ENCODE data around the gene MORN4.

MORN4 gene

DNA sequence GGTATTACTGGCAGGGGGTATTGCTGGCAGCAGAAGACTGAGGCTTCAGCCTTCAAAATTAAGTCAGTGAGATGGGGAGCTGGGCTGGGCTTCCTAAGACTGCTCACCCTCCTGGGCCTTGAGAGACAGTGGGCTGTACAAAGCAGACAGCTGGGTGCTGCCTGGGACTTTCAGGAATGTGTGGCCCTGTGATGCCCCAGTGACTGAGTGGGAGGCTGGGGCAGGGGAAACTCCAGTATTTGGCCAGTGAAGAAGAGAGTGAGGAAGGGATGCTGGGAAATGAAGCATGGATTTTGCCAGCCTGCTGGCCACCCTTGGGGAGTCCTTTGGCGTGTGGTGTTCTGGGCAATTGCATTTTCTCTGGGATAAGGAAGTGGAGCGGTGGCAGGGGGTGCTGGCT is 60.3 kb downstream of the MORN4 start:
- no peak for DNase-seq (ENCODE audit: low read depth)

DNA sequence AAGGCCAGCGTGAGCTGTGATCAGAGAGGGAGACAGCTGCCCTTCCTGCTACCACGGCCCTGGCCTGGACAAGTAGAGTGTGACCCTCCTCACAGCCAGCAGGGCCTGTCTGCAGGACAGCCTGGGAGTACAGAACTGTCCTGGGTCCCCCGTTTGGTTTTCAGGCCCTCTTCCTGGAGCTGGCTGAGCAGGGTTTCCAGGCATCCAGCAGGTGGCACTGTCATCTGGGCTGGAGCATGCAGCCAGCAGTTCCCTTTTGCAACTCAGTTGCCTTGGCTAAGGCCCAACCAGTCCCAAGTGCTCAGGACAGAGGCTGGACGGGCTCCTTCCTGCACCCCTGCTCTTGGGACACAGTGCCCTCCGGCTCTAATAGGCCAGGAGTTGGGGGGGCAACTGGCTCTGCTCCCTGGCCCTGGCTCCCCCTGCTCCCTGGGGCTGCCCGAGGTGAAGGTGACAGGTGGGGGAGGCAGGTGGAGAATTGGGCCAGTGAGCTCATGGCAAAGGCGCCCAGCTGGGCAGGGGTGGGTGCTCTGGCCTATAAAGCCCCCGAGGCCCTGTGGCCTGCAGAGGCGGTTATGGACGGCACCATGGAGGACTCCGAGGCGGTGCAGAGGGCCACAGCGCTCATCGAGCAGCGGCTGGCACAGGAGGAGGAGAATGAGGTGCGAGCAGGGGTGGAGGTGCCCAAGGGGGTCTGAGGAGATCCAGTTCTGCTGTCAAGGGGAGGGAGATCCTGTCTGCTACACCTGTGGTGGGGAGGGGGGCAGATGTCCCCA is 60.9 kb downstream of the MORN4 start, which contains the start of gene ANKRD2:
Gene ANKRD2, plus strand, starts transcription at position 566 of the 776 bp plus-strand sequence. Its CDS starts 10 bp downstream, at position 576.
- peak; percentile 60 for DNase-seq (ENCODE audit: low read depth)

DNA sequence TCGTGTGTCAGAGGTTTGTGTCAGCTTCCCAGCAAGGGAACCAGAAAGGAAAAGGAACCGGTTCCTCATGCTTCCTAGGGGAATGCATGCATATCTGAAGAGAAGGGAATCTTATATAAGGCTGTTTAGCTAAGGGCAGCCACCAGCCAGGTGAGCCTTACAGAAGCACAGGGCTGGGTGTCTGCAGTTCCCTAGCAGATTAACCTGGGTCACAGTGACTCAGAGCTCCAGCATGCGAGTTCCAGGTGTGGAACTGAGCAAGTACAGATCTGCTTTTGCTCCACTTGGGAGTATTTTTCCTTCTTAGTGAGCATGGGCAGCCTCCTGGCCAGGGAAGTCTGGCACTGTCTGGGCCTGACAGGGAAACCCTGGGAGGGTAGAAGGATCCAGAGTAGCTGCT is 61.7 kb downstream of the MORN4 start:
- no peak for DNase-seq (ENCODE audit: low read depth)

DNA sequence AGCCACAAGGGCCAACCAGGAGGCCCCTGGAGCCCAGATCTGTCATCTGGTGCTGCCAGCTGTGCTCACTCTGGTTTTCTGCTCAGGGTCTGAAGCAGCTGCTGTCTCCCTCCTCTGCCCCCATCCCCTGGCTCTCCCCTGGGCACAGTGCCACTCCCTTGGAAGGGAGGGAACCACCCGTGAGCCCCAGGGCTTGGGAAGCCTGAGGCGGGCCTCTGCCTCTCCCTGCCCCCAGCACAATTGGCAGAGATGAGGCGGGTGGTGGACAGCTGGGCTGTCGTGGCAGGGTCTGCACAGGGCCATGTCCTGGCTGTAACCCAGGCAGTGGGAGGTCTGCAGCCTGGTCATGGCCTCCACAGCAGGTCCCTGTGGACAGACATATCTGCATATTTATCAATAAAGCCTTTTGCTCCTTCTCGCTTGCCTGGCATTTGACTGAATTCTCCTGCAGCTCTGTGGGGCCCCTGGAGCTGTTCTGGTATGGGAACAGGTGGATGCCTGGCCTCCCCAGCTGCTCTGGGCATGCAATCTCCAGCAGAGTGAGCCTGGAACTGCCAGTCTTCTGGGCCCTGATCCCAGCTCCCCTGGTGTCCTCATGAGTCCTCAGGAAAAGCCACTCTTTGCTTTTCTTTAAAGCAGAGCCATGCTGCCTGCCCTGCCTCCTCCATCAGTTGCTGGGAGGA is 62.4 kb downstream of the MORN4 start:
- DNase-seq (ENCODE audit: low read depth) = no peak

DNA sequence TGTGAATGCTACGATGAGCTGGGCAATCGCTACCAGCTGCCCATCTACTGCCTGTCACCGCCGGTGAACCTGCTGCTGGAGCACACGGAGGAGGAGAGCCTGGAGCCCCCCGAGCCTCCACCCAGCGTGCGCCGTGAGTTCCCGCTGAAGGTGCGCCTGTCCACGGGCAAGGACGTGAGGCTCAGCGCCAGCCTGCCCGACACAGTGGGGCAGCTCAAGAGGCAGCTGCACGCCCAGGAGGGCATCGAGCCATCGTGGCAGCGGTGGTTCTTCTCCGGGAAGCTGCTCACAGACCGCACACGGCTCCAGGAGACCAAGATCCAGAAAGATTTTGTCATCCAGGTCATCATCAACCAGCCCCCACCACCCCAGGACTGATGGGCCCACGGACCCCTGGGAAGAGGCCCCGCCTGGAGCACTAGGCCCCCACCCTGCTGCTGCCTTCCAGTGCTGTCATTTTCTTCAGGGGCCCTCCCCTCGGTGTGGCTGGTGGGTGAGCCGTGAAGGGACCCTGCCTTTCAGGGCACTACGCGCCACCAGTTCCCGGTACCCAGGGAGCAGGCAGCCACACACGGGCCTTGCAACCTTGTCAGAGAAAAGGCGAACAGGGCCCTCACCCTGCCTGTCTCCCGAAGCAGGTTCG is 63.0 kb downstream of the MORN4 start:
- no peak for DNase-seq (ENCODE audit: low read depth)

DNA sequence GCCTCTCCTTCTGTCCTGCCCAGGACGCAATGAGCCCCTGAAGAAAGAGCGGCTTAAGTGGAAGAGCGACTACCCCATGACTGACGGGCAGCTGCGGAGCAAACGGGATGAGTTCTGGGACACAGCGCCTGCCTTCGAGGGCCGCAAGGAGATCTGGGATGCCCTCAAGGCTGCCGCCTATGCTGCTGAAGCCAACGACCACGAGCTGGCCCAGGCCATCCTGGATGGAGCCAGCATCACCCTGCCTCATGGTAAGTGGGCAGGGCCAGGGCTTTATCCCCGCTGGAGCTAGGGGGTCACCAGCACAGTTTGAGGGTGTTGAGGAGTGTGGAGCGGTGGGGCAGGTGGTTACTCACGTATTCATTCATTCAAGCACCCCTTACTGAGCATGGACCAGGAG is 65.4 kb downstream of the MORN4 start:
- DNase-seq (ENCODE audit: low read depth) = no peak

DNA sequence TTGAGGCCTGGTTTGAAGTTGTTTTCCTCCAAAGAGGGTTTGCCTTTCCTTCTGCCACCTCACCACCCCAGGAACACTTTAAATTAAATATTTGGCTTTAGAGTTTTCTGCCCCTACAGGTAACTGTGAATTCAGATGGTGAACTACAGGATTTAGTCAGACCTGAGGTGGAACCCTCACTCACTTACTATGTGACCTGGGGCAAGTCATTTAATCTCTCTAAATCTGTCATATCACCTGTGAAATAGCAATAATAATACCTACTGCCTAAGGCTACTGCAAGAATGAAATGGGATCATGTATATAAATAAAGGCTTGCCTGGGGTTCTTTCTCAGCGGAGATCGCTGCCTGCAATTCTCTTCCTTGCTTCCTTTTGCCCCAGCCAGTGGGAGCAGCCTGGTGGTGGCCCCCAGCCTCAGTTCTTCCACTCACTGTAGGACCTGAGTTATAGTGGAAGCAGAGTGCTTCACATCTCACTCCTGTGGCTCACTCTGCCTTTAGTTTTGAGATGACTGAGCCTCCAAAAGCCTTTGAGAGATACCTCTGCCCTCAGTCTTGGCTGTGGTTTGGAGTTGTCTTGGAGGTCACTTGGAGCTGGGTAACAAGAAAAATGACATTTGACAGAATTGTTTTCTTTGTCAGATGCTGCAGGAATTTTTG is 66.8 kb downstream of the MORN4 start:
- no peak for DNase-seq (ENCODE audit: low read depth)

DNA sequence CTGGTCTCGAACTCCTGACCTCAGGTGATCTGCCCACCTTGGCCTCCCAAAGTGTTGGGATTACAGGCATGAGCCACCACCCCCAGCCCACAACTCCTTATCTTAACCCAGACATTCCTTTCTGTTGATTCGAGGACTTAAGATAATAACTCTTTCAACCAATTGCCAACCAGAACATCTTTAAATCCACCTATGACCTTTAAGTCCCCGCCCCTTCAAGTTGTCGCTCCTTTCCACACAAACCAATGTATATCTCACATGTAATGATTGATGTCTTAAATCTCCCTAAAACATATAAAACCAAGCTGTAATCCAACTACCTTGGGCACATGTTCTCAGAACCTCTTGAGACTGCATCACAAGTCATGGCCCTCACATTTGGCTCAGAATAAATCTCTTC is 68.5 kb downstream of the MORN4 start:
- no peak for DNase-seq (ENCODE audit: low read depth)
